Calu3 (cell line): ENCODE data around the gene SIX1. TPM values are rescaled to one million over a fixed set of nuclear protein-coding genes. Genes with fewer than 3 reads are reported as not detected.

Experiments
- BruUV-seq: library from RNA; stranded (reverse); fragments of 400-500 nt; replicated peaks from 2 replicates; lab custom pipeline; 2021; lab: Mats Ljungman, UMichigan
- CTCF ChIA-PET: fragments of 300-600 bp; sonication (Branson Sonifier 250); formaldehyde crosslinking; loops from one replicate; lab custom pipeline; 2022; ENCODE audit warnings: antibody characterized with exemption; lab: Charles Lee
- DNase-seq: peaks from one replicate; pipeline ENCODE4 v3.0.0; 2022
- H3K27ac Mint-ChIP-seq: one replicate; pipeline ENCODE4 v1.8.0; 2022; ENCODE audit warnings: mixed read lengths; ENCODE audit not compliant: unreplicated experiment
- H3K27me3 Mint-ChIP-seq: one replicate; pipeline ENCODE4 v1.8.0; 2022; ENCODE audit warnings: mixed read lengths; ENCODE audit not compliant: unreplicated experiment
- H3K36me3 Mint-ChIP-seq: one replicate; pipeline ENCODE4 v1.8.0; 2022; ENCODE audit warnings: mild to moderate bottlenecking, moderate library complexity, mixed read lengths; ENCODE audit not compliant: insufficient read depth, unreplicated experiment
- H3K4me1 Mint-ChIP-seq: one replicate; pipeline ENCODE4 v1.8.0; 2022; ENCODE audit warnings: mild to moderate bottlenecking, low read depth, mixed read lengths; ENCODE audit not compliant: unreplicated experiment
- H3K4me3 Mint-ChIP-seq: one replicate; pipeline ENCODE4 v1.8.0; 2022; ENCODE audit warnings: mild to moderate bottlenecking, low read depth, moderate library complexity, mixed read lengths; ENCODE audit not compliant: unreplicated experiment
- H3K9me3 Mint-ChIP-seq: one replicate; pipeline ENCODE4 v1.8.0; 2022; ENCODE audit warnings: low read depth, mixed read lengths; ENCODE audit not compliant: unreplicated experiment
- intact Hi-C: fragments of 100-400 bp; cut with micrococcal nuclease; formaldehyde crosslinking; loops from one replicate; pipeline ENCODE4 v1.10.0; 2022; ENCODE audit not compliant: unreplicated experiment
- total RNA-seq: library from RNA; stranded (reverse); gene quantifications from 2 replicates; pipeline ENCODE4 v1.2.3, GENCODE V29; 2022
- TF ChIP-seq, protein P1 (sequence below): fragments of 200-600 bp; IDR thresholded peaks from one replicate; pipeline ENCODE4 v1.8.0; 2022; ENCODE audit warnings: antibody characterized with exemption; ENCODE audit not compliant: unreplicated experiment

Gene SIX1
- total RNA-seq, 1 experiment from 2014 or later = 4.6 TPM

GRCh38 chr14:60648249-60648933, 886 bp downstream of the SIX1 start:
- peaks cover 18% of the 10 kb centered on the region for H3K4me1 Mint-ChIP-seq
- intact Hi-C loops = loop anchor here (5.0 kb wide), 2 partner anchors 334 to 379 kb away; partner anchors contain the start of genes SLC38A6 and TRMT5

GRCh38 chr14:60647837-60648248, 1.4 kb downstream of the SIX1 start:
- TF ChIP-seq, protein P1, sequence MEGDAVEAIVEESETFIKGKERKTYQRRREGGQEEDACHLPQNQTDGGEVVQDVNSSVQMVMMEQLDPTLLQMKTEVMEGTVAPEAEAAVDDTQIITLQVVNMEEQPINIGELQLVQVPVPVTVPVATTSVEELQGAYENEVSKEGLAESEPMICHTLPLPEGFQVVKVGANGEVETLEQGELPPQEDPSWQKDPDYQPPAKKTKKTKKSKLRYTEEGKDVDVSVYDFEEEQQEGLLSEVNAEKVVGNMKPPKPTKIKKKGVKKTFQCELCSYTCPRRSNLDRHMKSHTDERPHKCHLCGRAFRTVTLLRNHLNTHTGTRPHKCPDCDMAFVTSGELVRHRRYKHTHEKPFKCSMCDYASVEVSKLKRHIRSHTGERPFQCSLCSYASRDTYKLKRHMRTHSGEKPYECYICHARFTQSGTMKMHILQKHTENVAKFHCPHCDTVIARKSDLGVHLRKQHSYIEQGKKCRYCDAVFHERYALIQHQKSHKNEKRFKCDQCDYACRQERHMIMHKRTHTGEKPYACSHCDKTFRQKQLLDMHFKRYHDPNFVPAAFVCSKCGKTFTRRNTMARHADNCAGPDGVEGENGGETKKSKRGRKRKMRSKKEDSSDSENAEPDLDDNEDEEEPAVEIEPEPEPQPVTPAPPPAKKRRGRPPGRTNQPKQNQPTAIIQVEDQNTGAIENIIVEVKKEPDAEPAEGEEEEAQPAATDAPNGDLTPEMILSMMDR = no peak
- Mint-ChIP-seq H3K27ac (peak overlapping the region; percentile 6), H3K27me3 (peaks cover 35% of the 10 kb centered on the region), H3K4me3 (peak overlapping the region; percentile 75), H3K4me1 (peaks cover 18% of the 10 kb centered on the region), H3K9me3 (no peaks in the 10 kb centered on the region), H3K36me3 (peaks cover 30% of the 10 kb centered on the region)
- intact Hi-C loops = loop anchor here (5.0 kb wide), 2 partner anchors 334 to 379 kb away; partner anchors contain the start of genes SLC38A6 and TRMT5
- BruUV-seq = no TSS peak
- CTCF ChIA-PET = interaction anchor here (0.6 to 1.4 kb wide), 2 partner anchors 11 to 23 kb away, joined by 5 read pairs; no protein-coding TSS in a partner anchor
- no peak for DNase-seq

More at GRCh38 chr14:60648249-60648933, 886 bp downstream of the SIX1 start:
- TF ChIP-seq, protein P1 = no peak
- H3K4me3 Mint-ChIP-seq = peak overlapping the region; percentile 75
- no peaks in the 10 kb centered on the region for H3K9me3 Mint-ChIP-seq
- peaks cover 40% of the 10 kb centered on the region for H3K27me3 Mint-ChIP-seq
- CTCF ChIA-PET = interaction anchor here (0.6 to 1.4 kb wide), 2 partner anchors 11 to 23 kb away, joined by 5 read pairs; no protein-coding TSS in a partner anchor
- H3K27ac Mint-ChIP-seq = peak overlapping the region; percentile 6
- peaks cover 30% of the 10 kb centered on the region for H3K36me3 Mint-ChIP-seq
- BruUV-seq = no TSS peak
- peak; percentile 38 for DNase-seq

- no TSS peak for BruUV-seq
- Mint-ChIP-seq H3K27ac (peak overlapping the region; percentile 6), H3K4me3 (peak overlapping the region; percentile 75), H3K4me1 (peaks cover 18% of the 10 kb centered on the region), H3K27me3 (peaks cover 29% of the 10 kb centered on the region), H3K9me3 (no peaks in the 10 kb centered on the region), H3K36me3 (peaks cover 30% of the 10 kb centered on the region)
- DNase-seq = peak; percentile 36
- intact Hi-C loops = loop anchor here (5.0 kb wide), 2 partner anchors 335 to 380 kb away; partner anchors contain the start of genes SLC38A6 and TRMT5
- CTCF ChIA-PET = interaction anchor here (0.7 to 1.4 kb wide), 2 partner anchors 22 to 117 kb away, joined by 3 to 5 read pairs; no protein-coding TSS in a partner anchor
- TF ChIP-seq, protein P1 = no peak
Observed at GRCh38 chr14:60647081-60647836, 2.0 kb downstream of the SIX1 start.

DNA sequence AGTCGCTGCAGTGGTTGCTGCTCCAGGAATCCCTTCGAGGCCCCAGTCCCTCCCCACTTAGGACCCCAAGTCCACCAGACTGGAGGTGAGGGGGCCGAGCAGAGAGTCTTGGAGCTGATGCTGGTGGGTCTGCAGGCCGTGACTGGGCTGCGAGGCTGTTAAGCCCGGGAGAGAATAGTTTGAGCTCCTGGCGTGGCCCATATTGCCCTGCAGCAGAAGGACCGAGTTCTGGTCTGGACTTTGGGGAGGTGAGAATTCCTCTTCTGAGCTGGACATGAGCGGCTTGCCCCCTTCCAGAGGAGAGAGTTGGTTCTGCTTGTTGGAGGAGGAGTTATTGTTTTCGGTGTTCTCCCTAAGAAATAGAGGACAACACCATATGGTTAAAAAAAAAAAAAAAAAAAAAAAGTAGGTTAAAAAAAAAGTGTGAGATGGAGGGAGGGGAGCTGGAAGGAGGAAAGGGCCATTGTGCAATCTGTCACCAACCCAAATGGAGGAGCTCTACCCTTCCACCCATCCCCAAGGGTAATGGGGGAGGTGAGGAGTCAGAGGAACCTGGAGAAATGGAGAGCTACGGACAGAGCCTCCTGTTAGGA, 3.0 kb downstream of the SIX1 start:
- no TSS peak for BruUV-seq
- Mint-ChIP-seq H3K9me3 (no peaks in the 10 kb centered on the region), H3K4me1 (peaks cover 18% of the 10 kb centered on the region), H3K36me3 (peaks cover 30% of the 10 kb centered on the region), H3K4me3 (no peak overlapping the region), H3K27me3 (peaks cover 20% of the 10 kb centered on the region), H3K27ac (no peak overlapping the region)
- CTCF ChIA-PET = interaction anchor here (0.7 kb wide), 1 partner anchor 118 kb away, joined by 3 read pairs; no protein-coding TSS in a partner anchor
- TF ChIP-seq, protein P1 = no peak
- intact Hi-C loops = loop anchor here (5.0 kb wide), 2 partner anchors 336 to 381 kb away; partner anchors contain the start of genes SLC38A6 and TRMT5
- DNase-seq = no peak
